ENCODE data around the gene ITPKB.

ITPKB gene

GRCh38 chr1:226674892-226675714, 64.0 kb downstream of the ITPKB start:
- DNase-seq, result no peak
- no peak for TF ChIP-seq CTCF (IDR thresholded peaks at IDR 0.05; ENCODE audit: low read depth, low read length)
- H3K27me3 ChIP-seq (ENCODE audit: insufficient read depth, low read depth, severe bottlenecking), result no peaks in the 10 kb centered on the region
- H3K36me3 ChIP-seq, result no peaks in the 10 kb centered on the region
- no peak overlapping the region for H3K27ac ChIP-seq
- H3K9me3 ChIP-seq (ENCODE audit: severe bottlenecking), result no peaks in the 10 kb centered on the region
- no peak overlapping the region for H3K4me3 ChIP-seq (ENCODE audit: low read depth, low read length)

- DNase-seq, result no peak
- Histone ChIP-seq H3K9me3 (ENCODE audit: severe bottlenecking) (no peaks in the 10 kb centered on the region), H3K27me3 (ENCODE audit: insufficient read depth, low read depth, severe bottlenecking) (no peaks in the 10 kb centered on the region), H3K36me3 (no peaks in the 10 kb centered on the region), H3K4me3 (ENCODE audit: low read depth, low read length) (no peak overlapping the region), H3K27ac (no peak overlapping the region)
- TF ChIP-seq CTCF (IDR thresholded peaks at IDR 0.05; ENCODE audit: low read depth, low read length), result no peak
Observed at GRCh38 chr1:226672339-226672762, 66.7 kb downstream of the ITPKB start.

GRCh38 chr1:226671277-226671676, 67.8 kb downstream of the ITPKB start:
- H3K27ac ChIP-seq, result no peak overlapping the region
- H3K9me3 ChIP-seq (ENCODE audit: severe bottlenecking), result no peaks in the 10 kb centered on the region
- no peaks in the 10 kb centered on the region for H3K36me3 ChIP-seq
- H3K27me3 ChIP-seq (ENCODE audit: insufficient read depth, low read depth, severe bottlenecking), result no peaks in the 10 kb centered on the region
- no peak overlapping the region for H3K4me3 ChIP-seq (ENCODE audit: low read depth, low read length)
- DNase-seq, result no peak
- TF ChIP-seq CTCF (IDR thresholded peaks at IDR 0.05; ENCODE audit: low read depth, low read length), result no peak

GRCh38 chr1:226670073-226670472, 69.0 kb downstream of the ITPKB start:
- no peak for TF ChIP-seq CTCF (IDR thresholded peaks at IDR 0.05; ENCODE audit: low read depth, low read length)

GRCh38 chr1:226668173-226668560, 70.9 kb downstream of the ITPKB start:
- H3K36me3 ChIP-seq, result no peaks in the 10 kb centered on the region
- no peak overlapping the region for H3K27ac ChIP-seq
- no peaks in the 10 kb centered on the region for H3K9me3 ChIP-seq (ENCODE audit: severe bottlenecking)
- no peak for DNase-seq
- H3K27me3 ChIP-seq (ENCODE audit: insufficient read depth, low read depth, severe bottlenecking), result no peaks in the 10 kb centered on the region
- TF ChIP-seq CTCF (IDR thresholded peaks at IDR 0.05; ENCODE audit: low read depth, low read length), result no peak
- H3K4me3 ChIP-seq (ENCODE audit: low read depth, low read length), result no peak overlapping the region

More at GRCh38 chr1:226670073-226670472, 69.0 kb downstream of the ITPKB start:
- H3K4me3 ChIP-seq (ENCODE audit: low read depth, low read length), result no peak overlapping the region
- no peaks in the 10 kb centered on the region for H3K9me3 ChIP-seq (ENCODE audit: severe bottlenecking)
- no peaks in the 10 kb centered on the region for H3K36me3 ChIP-seq
- H3K27ac ChIP-seq, result no peak overlapping the region
- no peak for DNase-seq
- H3K27me3 ChIP-seq (ENCODE audit: insufficient read depth, low read depth, severe bottlenecking), result no peaks in the 10 kb centered on the region

- H3K27ac ChIP-seq, result no peak overlapping the region
- H3K27me3 ChIP-seq (ENCODE audit: insufficient read depth, low read depth, severe bottlenecking), result no peaks in the 10 kb centered on the region
- H3K9me3 ChIP-seq (ENCODE audit: severe bottlenecking), result no peaks in the 10 kb centered on the region
- TF ChIP-seq CTCF (IDR thresholded peaks at IDR 0.05; ENCODE audit: low read depth, low read length), result no peak
- DNase-seq, result no peak
- no peak overlapping the region for H3K4me3 ChIP-seq (ENCODE audit: low read depth, low read length)
- no peaks in the 10 kb centered on the region for H3K36me3 ChIP-seq
Observed at GRCh38 chr1:226666692-226667091, 72.4 kb downstream of the ITPKB start.

Measured in WERI-Rb-1 (cell line).